DND-41 (cell line): ENCODE measurements around the gene PDIA5.

Experiments
- CTCF ChIP-seq: IDR thresholded peaks from 2 replicates; pipeline ENCODE4 v1.5.1; 2012; ENCODE audit warnings: borderline replicate concordance, low read length, moderate library complexity, mild to moderate bottlenecking; ENCODE audit not compliant: poor library complexity, severe bottlenecking; ENCODE audit errors: extremely low read depth
- EZH2 ChIP-seq: IDR thresholded peaks from 3 replicates; pipeline ENCODE4 v1.6.1; 2012; ENCODE audit warnings: borderline replicate concordance, low read depth, mild to moderate bottlenecking, moderate library complexity, low read length, inconsistent platforms; ENCODE audit not compliant: severe bottlenecking

GRCh38 chr3:123168605-123169004, 101.8 kb downstream of the PDIA5 start:
- TF ChIP-seq CTCF (no peak), EZH2 (no peak)
